Neural cell (in vitro differentiated cells): Measurements from ENCODE around the gene KCNJ5. TPM values are rescaled to one million over a fixed set of nuclear protein-coding genes. Genes with fewer than 3 reads are reported as not detected.

Experiments
- H2AFZ ChIP-seq: fragments of 200-600, 300-800 bp; sonication (generic), shearing (Covaris generic); 2 replicates; pipeline ENCODE4 v1.6.0; 2014; ENCODE audit warnings: low read depth, mild to moderate bottlenecking, antibody characterized with exemption, low read length, moderate library complexity
- H3F3A ChIP-seq: fragments of 200-600 bp; shearing (Covaris generic); 2 replicates; pipeline ENCODE4 v1.6.1; 2016; ENCODE audit warnings: mild to moderate bottlenecking, moderate library complexity, mixed read lengths, antibody characterized with exemption, low read length; ENCODE audit not compliant: insufficient read depth, poor library complexity, severe bottlenecking
- H3K27ac ChIP-seq: fragments of 200-600, 300-800 bp; sonication (generic), shearing (Covaris generic); 2 replicates; pipeline ENCODE4 v1.5.1; 2014; ENCODE audit warnings: mild to moderate bottlenecking, low read length, moderate library complexity
- H3K27me3 ChIP-seq: fragments of 300-800, 200-600 bp; sonication (generic), shearing (Covaris generic); 2 replicates; pipeline ENCODE4 v1.6.0; 2014; ENCODE audit warnings: mild to moderate bottlenecking, low read depth, low read length, moderate library complexity; ENCODE audit not compliant: insufficient read depth
- H3K36me3 ChIP-seq: fragments of 300-800, 200-600 bp; sonication (generic), shearing (Covaris generic); 2 replicates; pipeline ENCODE4 v1.5.1; 2014; ENCODE audit warnings: mild to moderate bottlenecking, antibody characterized with exemption, low read length, moderate library complexity; ENCODE audit not compliant: insufficient read depth
- H3K4me2 ChIP-seq: fragments of 300-800, 200-600 bp; sonication (generic), shearing (Covaris generic); 2 replicates; pipeline ENCODE4 v1.6.0; 2014; ENCODE audit warnings: mild to moderate bottlenecking, low read length
- H3K4me3 ChIP-seq: fragments of 300-800, 200-600 bp; sonication (generic), shearing (Covaris generic); 2 replicates; pipeline ENCODE4 v1.5.1; 2014; ENCODE audit warnings: mild to moderate bottlenecking, low read length, moderate library complexity
- H3K79me2 ChIP-seq: fragments of 200-600 bp; shearing (Covaris generic); replicated peaks from 2 replicates; pipeline ENCODE4 v1.6.0; 2014; ENCODE audit warnings: mild to moderate bottlenecking, low read length, moderate library complexity; ENCODE audit not compliant: insufficient read depth
- H3K9ac ChIP-seq: fragments of 300-800, 200-600 bp; sonication (generic), shearing (Covaris generic); 2 replicates; pipeline ENCODE4 v1.6.1; 2016; ENCODE audit warnings: mild to moderate bottlenecking, low read length, mixed read lengths
- H3K9me2 ChIP-seq: fragments of 200-600 bp; shearing (Covaris generic); 2 replicates; pipeline ENCODE4 v1.6.1; 2016; ENCODE audit warnings: mild to moderate bottlenecking, low read length, mixed read lengths; ENCODE audit not compliant: insufficient read depth
- H3K9me3 ChIP-seq: fragments of 200-600, 300-800 bp; sonication (generic), shearing (Covaris generic); 2 replicates; pipeline ENCODE4 v1.6.1; 2016; ENCODE audit warnings: mild to moderate bottlenecking, mixed run types, low read length, moderate library complexity, mixed read lengths
- H4K20me1 ChIP-seq: fragments of 200-600 bp; shearing (Covaris generic); 2 replicates; pipeline ENCODE4 v1.6.1; 2016; ENCODE audit warnings: mild to moderate bottlenecking, mixed run types; ENCODE audit not compliant: insufficient read depth
- CTCF ChIP-seq: fragments of 450-650 bp; IDR thresholded peaks from 2 replicates; pipeline ENCODE4 v1.5.1; 2014; ENCODE audit warnings: antibody characterized with exemption, mild to moderate bottlenecking, moderate library complexity; ENCODE audit not compliant: poor library complexity, severe bottlenecking
- EP300 ChIP-seq: fragments of 450-650 bp; conservative IDR thresholded peaks from 2 replicates; pipeline ENCODE4 v1.6.1; 2014; ENCODE audit warnings: antibody characterized with exemption, mild to moderate bottlenecking, moderate library complexity; ENCODE audit not compliant: poor library complexity, severe bottlenecking
- EZH2 ChIP-seq: fragments of 200-600, 300-800 bp; shearing (Covaris generic), sonication (generic); IDR thresholded peaks from 2 replicates; pipeline ENCODE4 v1.6.1; 2014; ENCODE audit warnings: antibody characterized with exemption, low read length, borderline replicate concordance, mild to moderate bottlenecking; ENCODE audit not compliant: insufficient read depth, poor library complexity, severe bottlenecking
- MXI1 ChIP-seq: fragments of 450-650 bp; conservative IDR thresholded peaks from 2 replicates; pipeline ENCODE4 v1.6.1; 2014; ENCODE audit warnings: antibody characterized with exemption, mild to moderate bottlenecking; ENCODE audit not compliant: poor library complexity, severe bottlenecking
- POLR2AphosphoS5 ChIP-seq: IDR thresholded peaks from 2 replicates; pipeline ENCODE4 v1.6.1; 2012
- RAD21 ChIP-seq: fragments of 450-650 bp; conservative IDR thresholded peaks from 2 replicates; pipeline ENCODE4 v1.6.1; 2014; ENCODE audit warnings: antibody characterized with exemption, mild to moderate bottlenecking, moderate library complexity
- REST ChIP-seq: IDR thresholded peaks from 2 replicates; pipeline ENCODE4 v1.6.1; 2012; ENCODE audit warnings: borderline replicate concordance
- SMC3 ChIP-seq: fragments of 450-650 bp; conservative IDR thresholded peaks from 2 replicates; pipeline ENCODE4 v1.6.1; 2014; ENCODE audit warnings: antibody characterized with exemption, mild to moderate bottlenecking, moderate library complexity; ENCODE audit not compliant: poor library complexity
- TAF1 ChIP-seq: IDR thresholded peaks from 2 replicates; pipeline ENCODE4 v1.6.1; 2012; ENCODE audit warnings: low read depth
- polyA plus RNA-seq: library from polyadenylated mRNA; depleted of rRNA; stranded (reverse); fragments of >200 nt; gene quantifications from 2 replicates; pipeline ENCODE4 v1.2.3, GENCODE V29; 2014

The KCNJ5 gene
- polyA plus RNA-seq, 1 donor from 2014 or later: 1.1 TPM

GRCh38 chr11:128942817-128943427 is 51.8 kb downstream of the KCNJ5 start, which contains the start of gene TP53AIP1:
Gene TP53AIP1 (minus strand): TSS chr11:128942871. CDS start chr11:128937818, 5,053 bp downstream.
- TF ChIP-seq RAD21 (no peak), EP300 (no peak), TAF1 (no peak), SMC3 (no peak), EZH2 (no peak), CTCF (no peak), POLR2AphosphoS5 (no peak), MXI1 (no peak)
- H3K9me3 ChIP-seq: no peaks in the 10 kb centered on the region
- H3K27ac ChIP-seq: no peak within 1 kb of the TSS
- no peaks in the 10 kb centered on the region for H3F3A ChIP-seq
- no peaks in the 10 kb centered on the region for H4K20me1 ChIP-seq
- no peak within 1 kb of the TSS for H2AFZ ChIP-seq
- no peaks in the 10 kb centered on the region for H3K36me3 ChIP-seq
- no peak within 1 kb of the TSS for H3K4me3 ChIP-seq
- no peaks in the 10 kb centered on the region for H3K79me2 ChIP-seq
- no peaks in the 10 kb centered on the region for H3K27me3 ChIP-seq
- H3K4me2 ChIP-seq: no peak within 1 kb of the TSS
- H3K9ac ChIP-seq: no peak within 1 kb of the TSS
- H3K9me2 ChIP-seq: no peaks in the 10 kb centered on the region

- Histone ChIP-seq H2AFZ (no peak overlapping the region), H3K36me3 (no peaks in the 10 kb centered on the region), H3F3A (no peaks in the 10 kb centered on the region), H3K9me3 (no peaks in the 10 kb centered on the region), H3K4me2 (no peak overlapping the region), H3K79me2 (no peaks in the 10 kb centered on the region), H3K9me2 (no peaks in the 10 kb centered on the region), H3K27me3 (no peaks in the 10 kb centered on the region), H3K4me3 (no peak overlapping the region), H3K9ac (no peak overlapping the region), H4K20me1 (no peaks in the 10 kb centered on the region), H3K27ac (no peak overlapping the region)
- TF ChIP-seq REST (peak; percentile 37), EZH2 (no peak)
Measured at GRCh38 chr11:128943428-128943976, 52.3 kb downstream of the KCNJ5 start.
